Endodermal cell (in vitro differentiated cells): ENCODE data around the gene NOS1AP. TPM values are rescaled to one million over a fixed set of nuclear protein-coding genes. Genes with fewer than 3 reads are reported as not detected.

Experiments
- DNase-seq: peaks from one replicate; pipeline ENCODE4 v3.0.0-alpha.2; 2017
- H3K27ac ChIP-seq: 2 replicates; pipeline ENCODE4 v1.5.1; 2013; ENCODE audit warnings: mild to moderate bottlenecking, low read depth, low read length, moderate library complexity
- H3K27me3 ChIP-seq: 2 replicates; pipeline ENCODE4 v1.6.1; 2013; ENCODE audit warnings: mild to moderate bottlenecking, low read length, moderate library complexity; ENCODE audit not compliant: insufficient read depth, control insufficient read depth, poor library complexity, severe bottlenecking
- H3K36me3 ChIP-seq: 2 replicates; pipeline ENCODE4 v1.7.0; 2013; ENCODE audit warnings: mild to moderate bottlenecking, low read length, moderate library complexity; ENCODE audit not compliant: control insufficient read depth, insufficient read depth
- H3K4me1 ChIP-seq: one replicate; pipeline ENCODE4 v1.7.0; 2013; ENCODE audit warnings: low read length; ENCODE audit not compliant: control insufficient read depth, insufficient read depth
- H3K4me3 ChIP-seq: 2 replicates; pipeline ENCODE4 v1.5.1; 2013; ENCODE audit warnings: mild to moderate bottlenecking, low read length, moderate library complexity
- H3K9ac ChIP-seq: 2 replicates; pipeline ENCODE4 v1.6.1; 2013; ENCODE audit warnings: mild to moderate bottlenecking, low read length, moderate library complexity; ENCODE audit not compliant: poor library complexity, severe bottlenecking; ENCODE audit errors: extremely low read depth
- H3K9me3 ChIP-seq: 2 replicates; pipeline ENCODE4 v1.6.1; 2013; ENCODE audit warnings: mild to moderate bottlenecking, low read length, moderate library complexity; ENCODE audit not compliant: control insufficient read depth
- H3K27ac Mint-ChIP-seq: 2 replicates; pipeline ENCODE4 v1.8.0; 2020; ENCODE audit warnings: mixed read lengths
- H3K27me3 Mint-ChIP-seq: 2 replicates; pipeline ENCODE4 v1.8.0; 2021; ENCODE audit warnings: mild to moderate bottlenecking, mixed read lengths; ENCODE audit not compliant: insufficient read depth
- H3K36me3 Mint-ChIP-seq: 2 replicates; pipeline ENCODE4 v1.8.0; 2020; ENCODE audit warnings: low read depth, mixed read lengths
- H3K4me1 Mint-ChIP-seq: 2 replicates; pipeline ENCODE4 v1.8.0; 2020; ENCODE audit warnings: mixed read lengths
- H3K4me3 Mint-ChIP-seq: 2 replicates; pipeline ENCODE4 v1.8.0; 2020; ENCODE audit warnings: mild to moderate bottlenecking, moderate library complexity, mixed read lengths
- H3K9me3 Mint-ChIP-seq: 2 replicates; pipeline ENCODE4 v1.8.0; 2020; ENCODE audit warnings: mild to moderate bottlenecking, mixed read lengths
- CTCF ChIP-seq: fragments of 200-600 bp; sonication (generic); conservative IDR thresholded peaks from 2 replicates; pipeline ENCODE4 v1.5.0; 2021; ENCODE audit warnings: antibody characterized with exemption, mild to moderate bottlenecking
- WGBS, 2 experiments: methylation state at CpG; one replicate each; pipeline versions ENCODE4 v1.1.5 to v1.1.7; 2013; ENCODE audit warnings: missing lambda C conversion rate in 2 of 2, mixed read lengths in 1 of 2; ENCODE audit not compliant: insufficient coverage in 1 of 2, insufficient read length in 1 of 2; 5-methylcytosine and 5-hydroxymethylcytosine counted together
- total RNA-seq, 2 donors: library from RNA; stranded (reverse); fragmentation: NEBNext Ultra II Directional in 1 of 2; extraction: Animal tissue kit (Norgen Biotek cat#: 25700) in 1 of 2; gene quantifications; 2 replicates in 1 of 2; 3 replicates in 1 of 2; pipeline ENCODE4 v1.2.1, GENCODE V29; 2021

NOS1AP gene
- total RNA-seq, 2 donors from 2014 or later = 4.8 to 5.9 TPM

DNA sequence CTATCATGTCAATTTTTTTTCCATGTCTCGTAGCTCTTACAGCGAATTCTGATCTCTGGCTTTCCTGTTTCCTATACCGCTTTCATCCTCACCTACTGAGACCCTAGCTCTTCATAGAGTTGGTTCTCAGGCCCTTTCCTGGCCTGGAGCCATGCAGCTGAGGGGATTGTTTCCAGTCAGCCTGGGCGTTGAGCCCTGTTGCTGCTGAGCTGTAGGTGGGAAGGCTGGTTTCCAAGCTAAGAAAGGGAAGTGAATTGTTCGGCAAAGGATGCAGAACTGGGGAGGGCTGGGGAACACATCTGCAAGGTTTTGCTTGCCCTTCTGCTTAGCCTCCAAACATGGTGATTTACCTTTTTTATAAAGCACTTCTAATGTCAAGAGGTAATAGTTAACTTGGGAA lies 265.6 kb downstream of the NOS1AP start:
- Mint-ChIP-seq H3K27me3 (no peaks in the 10 kb centered on the region), H3K9me3 (no peaks in the 10 kb centered on the region), H3K27ac (no peak overlapping the region), H3K4me1 (peaks cover 2% of the 10 kb centered on the region), H3K4me3 (no peak overlapping the region), H3K36me3 (no peaks in the 10 kb centered on the region)
- H3K9ac ChIP-seq = no peak overlapping the region
- H3K27ac ChIP-seq = peak overlapping the region; percentile 57
- no peaks in the 10 kb centered on the region for H3K27me3 ChIP-seq
- H3K4me3 ChIP-seq = no peak overlapping the region
- H3K36me3 ChIP-seq = no peaks in the 10 kb centered on the region
- H3K4me1 ChIP-seq = no peaks in the 10 kb centered on the region
- no peak for TF ChIP-seq CTCF
- 91 to 100% methylated on average over 4 to 5 of the region's 5 CpGs for WGBS, 2 experiments
- H3K9me3 ChIP-seq = no peaks in the 10 kb centered on the region
- DNase-seq = no peak

DNA sequence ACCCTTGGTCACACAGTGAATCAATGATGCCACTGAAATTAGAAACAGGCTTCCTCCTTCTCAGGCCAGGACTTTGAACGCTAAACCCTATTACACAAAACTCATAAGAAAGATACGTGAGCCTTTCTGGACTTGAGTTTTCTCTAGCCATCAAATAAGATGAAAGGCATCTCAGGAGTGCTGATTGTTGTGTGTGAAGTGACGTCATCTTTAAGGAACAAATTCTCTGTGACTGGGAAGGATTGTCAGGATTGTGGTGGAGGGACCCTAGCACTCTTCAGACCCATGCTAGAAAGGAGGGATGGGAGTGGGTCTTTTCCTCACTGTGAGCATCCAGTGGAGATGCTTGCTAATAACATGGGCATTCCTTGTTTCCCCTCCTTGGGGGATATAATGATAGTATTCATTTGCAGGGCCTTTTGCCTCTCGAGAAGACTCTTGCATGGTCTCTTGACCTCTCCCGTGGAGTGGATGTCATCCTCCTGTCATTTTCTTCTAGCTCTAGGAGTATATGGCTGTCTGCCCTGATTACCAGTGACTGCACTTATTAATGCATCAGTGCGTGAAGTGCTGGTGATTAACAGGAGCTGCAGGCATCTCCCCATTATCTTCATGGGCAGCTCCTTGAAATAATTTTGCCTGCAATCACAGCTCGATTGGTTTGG lies 267.3 kb downstream of the NOS1AP start:
- H3K36me3 Mint-ChIP-seq = no peaks in the 10 kb centered on the region

DNA sequence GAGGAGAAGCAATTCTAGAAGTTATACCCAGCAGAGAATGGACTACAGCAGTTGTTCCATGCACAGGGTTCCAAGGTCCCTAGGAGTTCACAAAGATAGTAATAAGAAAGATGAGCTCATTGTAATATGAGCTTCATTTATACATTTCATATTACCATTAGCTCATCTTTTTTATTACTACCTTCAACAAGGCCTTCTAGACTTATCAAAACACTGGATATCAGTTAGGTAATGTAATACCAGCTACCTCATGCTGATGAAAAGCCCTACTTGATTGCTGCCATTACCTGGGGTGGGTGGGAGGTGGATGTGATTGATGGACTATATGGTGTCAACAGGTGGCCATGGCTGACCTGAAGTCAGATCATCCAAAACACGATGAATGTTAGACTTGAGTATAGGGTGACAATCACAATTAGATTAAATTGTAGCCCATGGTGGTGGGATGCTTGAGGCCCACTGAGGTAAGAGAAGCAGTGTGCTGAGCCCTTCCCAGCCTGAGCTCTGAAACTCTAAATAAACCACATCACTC lies 273.0 kb downstream of the NOS1AP start:
- Histone ChIP-seq H3K27me3 (no peaks in the 10 kb centered on the region), H3K9ac (no peak overlapping the region), H3K9me3 (no peaks in the 10 kb centered on the region), H3K4me3 (no peak overlapping the region), H3K27ac (no peak overlapping the region), H3K4me1 (peaks cover 1% of the 10 kb centered on the region), H3K36me3 (no peaks in the 10 kb centered on the region)
- H3K4me3 Mint-ChIP-seq = no peak overlapping the region
- WGBS, 2 experiments = 97% methylated on average over 1 of the region's 1 CpG; no CpG with 5 or more reads in 1 of the 2 experiments
- no peaks in the 10 kb centered on the region for H3K36me3 Mint-ChIP-seq
- no peak overlapping the region for H3K27ac Mint-ChIP-seq
- TF ChIP-seq CTCF = no peak
- peaks cover 1% of the 10 kb centered on the region for H3K9me3 Mint-ChIP-seq
- H3K27me3 Mint-ChIP-seq = no peaks in the 10 kb centered on the region
- peaks cover 7% of the 10 kb centered on the region for H3K4me1 Mint-ChIP-seq
- no peak for DNase-seq

More for the DNA sequence above, 267.3 kb downstream of the NOS1AP start:
- no peak overlapping the region for H3K27ac ChIP-seq
- 78 to 88% methylated on average over 4 to 7 of the region's 7 CpGs for WGBS, 2 experiments
- no peak for TF ChIP-seq CTCF
- no peak for DNase-seq
- H3K27me3 Mint-ChIP-seq = no peaks in the 10 kb centered on the region
- H3K9me3 Mint-ChIP-seq = no peaks in the 10 kb centered on the region
- H3K27me3 ChIP-seq = no peaks in the 10 kb centered on the region
- no peaks in the 10 kb centered on the region for H3K4me1 ChIP-seq
- H3K9ac ChIP-seq = no peak overlapping the region
- peaks cover 2% of the 10 kb centered on the region for H3K4me1 Mint-ChIP-seq
- no peak overlapping the region for H3K27ac Mint-ChIP-seq
- H3K36me3 ChIP-seq = no peaks in the 10 kb centered on the region
- no peak overlapping the region for H3K4me3 Mint-ChIP-seq
- H3K4me3 ChIP-seq = no peak overlapping the region
- H3K9me3 ChIP-seq = no peaks in the 10 kb centered on the region
